ENCODE measurements around the gene FBXO31. TPM values are rescaled to one million over a fixed set of nuclear protein-coding genes. Genes with fewer than 3 reads are reported as not detected.

FBXO31 gene
- total and polyA plus RNA-seq, 2 experiments from 2014 or later, result 16.5 to 28.9 TPM

GRCh38 chr16:87335625-87336433 lies 47.7 kb downstream of the FBXO31 start:
- Histone ChIP-seq H3K36me3 (replicated peaks; ENCODE audit: insufficient read depth, low read depth) (no peaks in the 10 kb centered on the region), H3K4me3 (no peak overlapping the region), H3K9me2 (replicated peaks; ENCODE audit: insufficient read depth) (no peaks in the 10 kb centered on the region), H4K20me1 (ENCODE audit: insufficient read depth, poor library complexity, severe bottlenecking) (no peaks in the 10 kb centered on the region), H3K4me2 (no peak overlapping the region), H3K27ac (no peak overlapping the region), H3K4me1 (ENCODE audit: insufficient read depth) (no peaks in the 10 kb centered on the region), H2AFZ (no peak overlapping the region), H3K79me2 (no peaks in the 10 kb centered on the region), H3K9me3 (ENCODE audit: low read depth) (no peaks in the 10 kb centered on the region), H3K27me3 (no peaks in the 10 kb centered on the region)
- 93% methylated on average over 17 of the region's 19 CpGs for WGBS (ENCODE audit: low lambda C conversion rate, missing lambda C conversion rate)
- DNase-seq (ENCODE audit: low spot score), result no peak
- TF ChIP-seq EZH2 (IDR thresholded peaks at IDR 0.05; ENCODE audit: borderline replicate concordance) (no peak), EZH2phosphoT487 (IDR thresholded peaks at IDR 0.05; ENCODE audit: low read depth, severe bottlenecking, unreplicated experiment) (no peak), CTCF (IDR thresholded peaks at IDR 0.05; ENCODE audit: poor library complexity) (no peak)

- H3K79me2 ChIP-seq, result no peaks in the 10 kb centered on the region
- H3K4me3 ChIP-seq, result no peak overlapping the region
- 93% methylated on average over 26 of the region's 29 CpGs for WGBS (ENCODE audit: low lambda C conversion rate, missing lambda C conversion rate)
- no peaks in the 10 kb centered on the region for H3K9me2 ChIP-seq (replicated peaks; ENCODE audit: insufficient read depth)
- no peaks in the 10 kb centered on the region for H3K27me3 ChIP-seq
- no peak for TF ChIP-seq EZH2 (IDR thresholded peaks at IDR 0.05; ENCODE audit: borderline replicate concordance)
- TF ChIP-seq EZH2phosphoT487 (IDR thresholded peaks at IDR 0.05; ENCODE audit: low read depth, severe bottlenecking, unreplicated experiment), result no peak
- TF ChIP-seq CTCF (IDR thresholded peaks at IDR 0.05; ENCODE audit: poor library complexity), result no peak
- no peaks in the 10 kb centered on the region for H3K36me3 ChIP-seq (replicated peaks; ENCODE audit: insufficient read depth, low read depth)
- no peaks in the 10 kb centered on the region for H4K20me1 ChIP-seq (ENCODE audit: insufficient read depth, poor library complexity, severe bottlenecking)
- H3K4me2 ChIP-seq, result no peak overlapping the region
- H3K9me3 ChIP-seq (ENCODE audit: low read depth), result no peaks in the 10 kb centered on the region
- H3K27ac ChIP-seq, result no peak overlapping the region
- H2AFZ ChIP-seq, result no peak overlapping the region
- no peak for DNase-seq (ENCODE audit: low spot score)
- H3K4me1 ChIP-seq (ENCODE audit: insufficient read depth), result no peaks in the 10 kb centered on the region
These were observed 48.6 kb downstream of the FBXO31 start for GRCh38 chr16:87334651-87335624.

- Histone ChIP-seq H2AFZ (no peak overlapping the region), H3K9me2 (replicated peaks; ENCODE audit: insufficient read depth) (no peaks in the 10 kb centered on the region), H3K4me1 (ENCODE audit: insufficient read depth) (no peaks in the 10 kb centered on the region), H3K79me2 (no peaks in the 10 kb centered on the region), H3K27me3 (no peaks in the 10 kb centered on the region), H3K9me3 (ENCODE audit: low read depth) (no peaks in the 10 kb centered on the region), H3K4me2 (no peak overlapping the region), H4K20me1 (ENCODE audit: insufficient read depth, poor library complexity, severe bottlenecking) (no peaks in the 10 kb centered on the region), H3K27ac (no peak overlapping the region), H3K36me3 (replicated peaks; ENCODE audit: insufficient read depth, low read depth) (no peaks in the 10 kb centered on the region), H3K4me3 (no peak overlapping the region)
- 96% methylated on average over 41 of the region's 41 CpGs for WGBS (ENCODE audit: low lambda C conversion rate, missing lambda C conversion rate)
- no peak for DNase-seq (ENCODE audit: low spot score)
- TF ChIP-seq EZH2 (IDR thresholded peaks at IDR 0.05; ENCODE audit: borderline replicate concordance), result no peak
- TF ChIP-seq EZH2phosphoT487 (IDR thresholded peaks at IDR 0.05; ENCODE audit: low read depth, severe bottlenecking, unreplicated experiment), result no peak
- TF ChIP-seq CTCF (IDR thresholded peaks at IDR 0.05; ENCODE audit: poor library complexity), result no peak
These were observed 49.8 kb downstream of the FBXO31 start for GRCh38 chr16:87333581-87334331.
